HG03460 (cell line): ENCODE measurements around the gene MMEL1.

ENCODE experiments used
- ATAC-seq: cut with Tn5 transposase; IDR thresholded peaks from one replicate; pipeline ENCODE4 v1.9.1; 2021; ENCODE audit not compliant: unreplicated experiment

The MMEL1 gene

DNA sequence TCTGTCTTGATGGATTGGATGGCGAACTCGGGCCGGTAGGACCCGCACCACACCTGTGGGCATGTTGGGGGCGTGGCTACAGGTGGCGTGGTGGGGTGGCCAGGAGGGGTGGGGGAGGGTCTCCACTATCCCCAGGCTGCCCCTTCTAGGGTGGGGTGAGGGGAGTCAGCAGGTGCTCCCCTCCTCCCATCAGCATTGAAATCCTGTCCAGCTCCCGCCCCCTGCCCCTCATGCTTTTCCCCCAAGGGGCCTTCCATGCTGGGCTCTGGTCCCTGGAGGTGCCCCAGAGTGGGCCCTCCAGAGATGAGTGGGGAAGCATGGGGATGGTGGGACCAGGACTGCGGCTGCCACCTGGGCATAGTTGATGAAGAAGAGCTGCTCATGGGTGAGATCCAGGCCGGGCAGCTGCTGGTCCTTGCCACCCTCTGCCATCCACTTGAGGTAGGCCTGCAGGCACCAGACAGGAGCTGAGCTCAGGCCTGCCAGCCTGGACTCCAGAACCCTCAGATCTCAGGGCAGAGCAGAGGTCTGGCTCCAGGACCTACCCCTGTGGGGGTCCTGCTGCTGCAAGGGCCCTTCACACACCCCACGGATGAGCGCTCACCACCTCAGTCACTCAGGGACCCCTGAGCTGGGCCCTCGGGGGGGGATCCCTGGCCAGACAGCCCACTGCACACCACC lies 41.1 kb downstream of the MMEL1 start:
- no peak for ATAC-seq

GRCh38 chr1:2591233-2591580 lies 41.6 kb downstream of the MMEL1 start:
- ATAC-seq: no peak

GRCh38 chr1:2590233-2591141 lies 42.3 kb downstream of the MMEL1 start:
- ATAC-seq: no peak

- no peak for ATAC-seq
These were observed 43.2 kb downstream of the MMEL1 start for GRCh38 chr1:2589431-2590232.

DNA sequence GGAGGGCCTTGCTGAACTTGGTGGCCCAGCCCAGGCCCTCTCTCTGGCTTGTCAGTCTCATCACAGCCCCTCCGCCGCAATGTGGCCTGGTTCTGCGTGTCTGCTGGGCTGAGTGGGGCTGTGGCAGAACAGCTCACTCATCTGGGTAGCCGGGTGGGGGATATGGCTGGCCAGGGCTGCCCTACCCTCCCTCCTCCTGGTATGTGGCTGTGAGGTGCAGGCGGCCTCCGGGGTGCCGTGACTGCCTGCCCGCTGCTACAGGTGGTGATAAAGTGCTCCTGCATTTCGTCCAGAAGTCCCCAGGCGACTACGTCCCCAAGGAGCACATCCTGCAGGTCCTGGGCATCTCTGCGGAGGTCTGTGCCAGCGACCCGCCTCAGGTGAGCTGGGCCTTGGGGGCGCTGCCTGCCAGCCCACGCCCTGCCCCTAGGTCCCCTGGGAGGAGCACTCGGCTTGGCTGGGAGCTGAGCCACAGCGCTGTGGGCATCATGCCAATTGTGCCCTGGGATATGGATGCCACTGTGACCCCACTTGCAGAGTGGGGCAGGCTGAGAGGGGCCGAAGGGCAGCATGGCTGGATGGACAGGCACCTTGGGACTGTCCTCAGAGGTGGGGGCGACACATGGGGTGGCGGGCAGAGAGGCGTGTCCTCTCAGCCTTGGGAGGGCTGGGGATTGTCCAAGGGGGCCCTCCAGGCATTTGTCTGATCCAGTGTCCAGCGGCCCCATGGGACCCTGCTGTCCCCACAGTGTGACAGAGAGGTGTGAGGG lies 44.0 kb downstream of the MMEL1 start:
- no peak for ATAC-seq

DNA sequence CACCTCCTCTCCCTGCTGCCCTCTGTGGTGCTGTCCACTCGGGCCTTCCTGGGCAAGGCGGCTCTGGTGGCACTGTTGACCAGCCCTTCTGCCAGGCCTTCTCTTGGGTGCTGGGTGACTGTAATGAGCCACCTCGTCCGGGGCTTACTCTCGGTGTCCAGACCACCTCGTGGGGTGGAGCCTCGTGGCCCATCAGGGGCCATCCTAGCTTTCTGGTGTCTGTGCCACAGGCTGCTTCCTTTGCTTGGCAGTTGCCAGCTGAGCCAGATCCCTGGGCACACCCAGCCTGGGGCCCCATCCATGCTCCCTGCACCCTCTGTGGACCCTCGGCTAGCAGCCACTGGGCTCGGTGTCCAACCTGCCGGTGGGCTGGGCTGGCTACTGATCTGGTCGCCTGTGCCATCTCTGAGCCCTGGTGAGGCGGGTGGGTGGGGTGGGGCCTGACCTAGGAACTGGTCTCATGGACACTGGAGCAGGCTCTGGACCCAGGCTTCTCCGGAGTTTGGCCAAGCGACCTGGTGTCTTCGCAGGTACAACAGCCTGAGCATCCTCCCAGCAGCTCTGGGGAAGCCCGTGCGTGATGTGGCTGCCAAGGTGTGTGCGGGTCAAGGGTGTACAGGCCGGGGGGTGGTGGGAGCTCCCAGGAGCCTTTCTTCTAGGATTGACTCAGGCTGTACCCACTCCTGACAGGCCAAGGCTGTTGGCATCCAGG lies 44.8 kb downstream of the MMEL1 start:
- no peak for ATAC-seq

DNA sequence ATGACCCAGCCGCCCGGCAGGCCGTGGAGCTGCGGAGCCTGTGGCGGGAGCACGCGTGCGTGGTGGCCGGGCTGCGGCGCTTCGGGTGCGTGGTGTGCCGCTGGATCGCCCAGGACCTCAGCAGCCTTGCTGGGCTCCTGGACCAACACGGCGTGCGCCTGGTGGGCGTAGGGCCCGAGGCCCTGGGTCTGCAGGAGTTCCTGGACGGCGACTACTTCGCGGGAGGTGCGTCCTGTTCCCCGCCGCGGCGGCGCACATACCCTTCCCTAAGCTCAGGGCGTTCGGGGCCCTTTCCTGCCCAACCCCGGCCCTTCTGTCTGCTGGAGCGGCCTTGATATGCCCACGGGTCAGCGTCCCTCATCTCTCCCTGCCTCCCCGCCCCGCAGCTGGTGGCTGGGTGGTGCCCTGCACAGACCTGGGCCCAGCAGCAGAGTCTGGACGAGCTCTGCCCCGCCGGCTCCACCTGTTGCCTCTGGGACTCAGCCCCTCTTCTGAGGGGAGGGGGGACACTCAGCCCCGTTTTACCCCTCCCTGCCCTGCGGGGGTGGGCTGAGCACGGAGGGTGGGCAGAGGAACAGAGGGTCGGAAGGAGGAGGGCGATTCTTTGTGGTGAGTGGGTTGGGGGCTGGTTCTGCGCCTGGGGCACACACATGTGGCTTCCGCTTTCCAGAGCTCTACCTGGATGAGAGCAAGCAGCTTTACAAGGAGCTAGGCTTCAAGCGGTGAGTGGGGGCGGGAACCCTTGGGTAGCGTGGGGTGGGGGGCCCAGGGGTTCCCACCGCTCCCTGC lies 45.6 kb downstream of the MMEL1 start:
- ATAC-seq: no peak

GRCh38 chr1:2586154-2587070 lies 46.4 kb downstream of the MMEL1 start, which contains the start of gene PRXL2B:
Gene PRXL2B (plus strand): TSS chr1:2586777. CDS start chr1:2586886, 109 bp downstream.
- peak; percentile 62 for ATAC-seq

DNA sequence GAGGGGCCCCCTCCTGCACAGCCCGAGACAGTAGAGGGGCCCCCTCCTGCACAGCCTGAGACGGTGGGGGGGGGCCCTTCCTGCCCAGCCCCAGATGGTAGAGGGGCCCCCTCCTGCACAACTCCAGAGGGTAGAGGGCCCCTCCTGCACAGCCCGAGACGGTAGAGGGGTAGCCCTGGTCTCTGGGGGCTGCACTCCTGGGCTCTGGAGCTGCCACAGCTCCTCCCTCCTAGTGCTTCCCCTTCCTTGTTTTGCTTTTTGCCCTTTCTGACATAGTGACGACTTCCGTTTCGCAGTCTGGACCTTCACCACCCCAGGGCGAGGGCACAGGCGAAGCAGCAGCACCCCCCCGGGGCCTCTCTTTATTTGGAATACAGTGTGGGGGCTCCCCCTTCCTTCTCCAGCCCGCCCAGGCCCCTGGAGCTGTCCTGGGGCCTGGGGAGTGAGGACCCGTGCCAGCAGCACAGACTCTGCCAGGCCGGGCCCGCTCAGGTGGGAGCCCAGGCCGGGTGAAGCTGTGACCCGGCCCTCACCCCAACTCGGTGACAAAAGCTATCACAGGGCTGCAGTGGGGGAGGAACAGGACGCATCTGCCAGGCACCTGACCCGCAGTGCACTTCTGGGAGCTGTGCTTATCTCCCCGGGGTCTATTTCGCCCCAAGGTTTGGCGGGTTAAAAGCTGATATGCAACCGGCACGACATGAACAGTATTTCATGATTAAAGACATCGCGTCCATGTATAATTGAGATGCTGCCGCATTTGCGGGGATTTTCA lies 47.3 kb downstream of the MMEL1 start:
- peak; percentile 40 for ATAC-seq

- no peak for ATAC-seq
These were observed 48.0 kb downstream of the MMEL1 start for GRCh38 chr1:2584686-2585317.

GRCh38 chr1:2583871-2584351 lies 48.9 kb downstream of the MMEL1 start:
- ATAC-seq: no peak

- ATAC-seq: no peak
These were observed 49.5 kb downstream of the MMEL1 start for GRCh38 chr1:2583331-2583791.

DNA sequence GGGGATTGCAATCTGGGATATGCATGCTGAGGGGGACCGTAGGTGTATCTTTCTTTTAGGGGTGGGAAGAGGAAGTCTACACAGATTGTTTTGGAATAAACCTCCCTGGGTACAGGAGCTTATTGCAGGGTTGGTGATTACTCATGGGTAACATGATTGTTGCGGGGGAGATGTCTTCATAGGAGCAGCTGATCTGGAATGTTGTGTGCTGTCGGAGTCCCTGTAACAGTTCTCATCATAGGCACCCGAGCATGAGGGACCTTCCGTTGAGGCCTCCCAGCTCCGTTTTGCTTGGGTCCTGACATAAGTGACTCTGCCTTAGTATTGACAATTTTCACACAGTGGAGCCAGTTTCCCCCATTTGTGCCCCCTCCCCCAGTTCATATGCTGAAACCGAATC lies 50.4 kb downstream of the MMEL1 start:
- ATAC-seq: no peak

DNA sequence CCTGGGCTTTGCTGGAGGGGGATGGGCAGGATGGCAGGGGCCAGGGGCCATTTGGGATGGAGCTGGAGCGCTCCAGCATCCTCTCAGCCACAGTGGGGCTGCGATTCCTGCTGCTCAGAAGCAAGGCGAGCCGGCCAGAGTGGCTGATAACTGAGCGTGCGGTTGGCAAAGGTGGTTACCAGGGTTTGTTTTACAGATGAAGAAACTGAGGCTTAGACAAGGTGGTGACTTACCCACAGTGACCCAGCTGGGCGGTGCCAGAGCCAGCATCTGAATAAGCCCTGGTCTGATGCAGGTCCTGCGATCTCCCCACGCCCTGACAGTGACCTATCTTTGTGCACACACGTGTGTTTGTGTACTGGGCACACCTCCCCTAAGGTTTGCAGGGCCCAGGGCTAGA lies 52.1 kb downstream of the MMEL1 start:
- ATAC-seq: no peak

DNA sequence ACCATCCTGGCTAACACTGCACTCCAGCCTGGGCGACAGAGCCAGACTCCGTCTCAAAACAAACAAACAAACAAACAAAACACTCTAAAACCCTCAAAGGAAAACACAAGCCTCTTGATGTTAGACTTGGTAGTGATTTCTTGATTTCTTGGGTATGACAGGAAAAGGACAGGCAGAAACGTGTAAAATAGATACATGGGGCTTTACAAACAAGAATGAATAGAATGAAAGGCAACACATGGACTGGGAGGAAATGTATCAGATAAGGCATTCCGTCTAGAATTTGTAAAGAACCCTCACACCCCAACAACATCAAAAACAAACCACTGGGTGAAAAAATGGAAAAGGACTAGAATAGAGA lies 54.1 kb downstream of the MMEL1 start:
- ATAC-seq: no peak

- ATAC-seq: peak; percentile 36
These were observed 55.2 kb downstream of the MMEL1 start for GRCh38 chr1:2577565-2578075.
